Measurements from ENCODE around the gene SPDYE18.
A peak's percentile ranks its signal among the peaks of the same experiment; 100 is the strongest.
"Not testable (repeated sequence)": the region's sequence is repeated elsewhere in the genome, so short reads cannot be mapped to it uniquely, and the experiment has no call there.

Gene SPDYE18

GRCh38 chr7:77079112-77079511, 16.8 kb upstream of the SPDYE18 start:
- not testable (repeated sequence) for H3K27ac ChIP-seq (ENCODE audit: low read depth, low read length); H3K27me3 ChIP-seq (ENCODE audit: control insufficient read depth in 5 of 5, insufficient read depth in 4 of 5, low read length in 5 of 5); H3K9ac ChIP-seq (ENCODE audit: low read length in 5 of 5); H3K4me1 ChIP-seq (ENCODE audit: control insufficient read depth in 5 of 5, insufficient read depth in 5 of 5, low read length in 5 of 5); H3K4me3 ChIP-seq (ENCODE audit: low read depth in 1 of 5, low read length in 5 of 5); H3K36me3 ChIP-seq (ENCODE audit: control insufficient read depth in 5 of 5, insufficient read depth in 5 of 5, low read length in 5 of 5); H3K9me3 ChIP-seq (ENCODE audit: control insufficient read depth in 5 of 5, low read length in 5 of 5)

GRCh38 chr7:77077060-77077459, 14.7 kb upstream of the SPDYE18 start:
- H3K27ac ChIP-seq (ENCODE audit: low read depth, low read length); H3K4me1 ChIP-seq (ENCODE audit: control insufficient read depth in 5 of 5, insufficient read depth in 5 of 5, low read length in 5 of 5); H3K4me3 ChIP-seq (ENCODE audit: low read depth in 1 of 5, low read length in 5 of 5); H3K9ac ChIP-seq (ENCODE audit: low read length in 5 of 5); H3K27me3 ChIP-seq (ENCODE audit: control insufficient read depth in 5 of 5, insufficient read depth in 4 of 5, low read length in 5 of 5); H3K9me3 ChIP-seq (ENCODE audit: control insufficient read depth in 5 of 5, low read length in 5 of 5); H3K36me3 ChIP-seq (ENCODE audit: control insufficient read depth in 5 of 5, insufficient read depth in 5 of 5, low read length in 5 of 5): not testable (repeated sequence)

- not testable (repeated sequence) for H3K27ac ChIP-seq (ENCODE audit: low read depth, low read length); H3K9me3 ChIP-seq (ENCODE audit: control insufficient read depth in 5 of 5, low read length in 5 of 5); H3K9ac ChIP-seq (ENCODE audit: low read length in 5 of 5); H3K4me1 ChIP-seq (ENCODE audit: control insufficient read depth in 5 of 5, insufficient read depth in 5 of 5, low read length in 5 of 5); H3K27me3 ChIP-seq (ENCODE audit: control insufficient read depth in 5 of 5, insufficient read depth in 4 of 5, low read length in 5 of 5); H3K4me3 ChIP-seq (ENCODE audit: low read depth in 1 of 5, low read length in 5 of 5); H3K36me3 ChIP-seq (ENCODE audit: control insufficient read depth in 5 of 5, insufficient read depth in 5 of 5, low read length in 5 of 5)
Observed at GRCh38 chr7:77074786-77075396, 12.5 kb upstream of the SPDYE18 start.

- H3K9ac ChIP-seq (ENCODE audit: low read length in 5 of 5); H3K36me3 ChIP-seq (ENCODE audit: control insufficient read depth in 5 of 5, insufficient read depth in 5 of 5, low read length in 5 of 5); H3K4me1 ChIP-seq (ENCODE audit: control insufficient read depth in 5 of 5, insufficient read depth in 5 of 5, low read length in 5 of 5); H3K4me3 ChIP-seq (ENCODE audit: low read depth in 1 of 5, low read length in 5 of 5); H3K27me3 ChIP-seq (ENCODE audit: control insufficient read depth in 5 of 5, insufficient read depth in 4 of 5, low read length in 5 of 5); H3K9me3 ChIP-seq (ENCODE audit: control insufficient read depth in 5 of 5, low read length in 5 of 5); H3K27ac ChIP-seq (ENCODE audit: low read depth, low read length): not testable (repeated sequence)
Observed at GRCh38 chr7:77071108-77071507, 8.8 kb upstream of the SPDYE18 start.

GRCh38 chr7:77065869-77066268, 3.5 kb upstream of the SPDYE18 start:
- H3K36me3 ChIP-seq (ENCODE audit: control insufficient read depth in 5 of 5, insufficient read depth in 5 of 5, low read length in 5 of 5); H3K27ac ChIP-seq (ENCODE audit: low read depth, low read length); H3K27me3 ChIP-seq (ENCODE audit: control insufficient read depth in 5 of 5, insufficient read depth in 4 of 5, low read length in 5 of 5); H3K9ac ChIP-seq (ENCODE audit: low read length in 5 of 5); H3K4me3 ChIP-seq (ENCODE audit: low read depth in 1 of 5, low read length in 5 of 5); H3K4me1 ChIP-seq (ENCODE audit: control insufficient read depth in 5 of 5, insufficient read depth in 5 of 5, low read length in 5 of 5); H3K9me3 ChIP-seq (ENCODE audit: control insufficient read depth in 5 of 5, low read length in 5 of 5): not testable (repeated sequence)

- H3K4me3 ChIP-seq (ENCODE audit: low read depth in 1 of 5, low read length in 5 of 5); H3K9ac ChIP-seq (ENCODE audit: low read length in 5 of 5); H3K27ac ChIP-seq (ENCODE audit: low read depth, low read length); H3K9me3 ChIP-seq (ENCODE audit: control insufficient read depth in 5 of 5, low read length in 5 of 5); H3K36me3 ChIP-seq (ENCODE audit: control insufficient read depth in 5 of 5, insufficient read depth in 5 of 5, low read length in 5 of 5); H3K4me1 ChIP-seq (ENCODE audit: control insufficient read depth in 5 of 5, insufficient read depth in 5 of 5, low read length in 5 of 5); H3K27me3 ChIP-seq (ENCODE audit: control insufficient read depth in 5 of 5, insufficient read depth in 4 of 5, low read length in 5 of 5): not testable (repeated sequence)
Observed at GRCh38 chr7:77063732-77064131, 1.4 kb upstream of the SPDYE18 start.

GRCh38 chr7:77032261-77032660, 30.1 kb downstream of the SPDYE18 start, which contains the start of gene SPDYE17:
Gene SPDYE17 (minus strand): TSS chr7:77032361. CDS start chr7:77030570, 1,791 bp downstream.
- not testable (repeated sequence) for H3K36me3 ChIP-seq (ENCODE audit: control insufficient read depth in 5 of 5, insufficient read depth in 5 of 5, low read length in 5 of 5); H3K9me3 ChIP-seq (ENCODE audit: control insufficient read depth in 5 of 5, low read length in 5 of 5); H3K27me3 ChIP-seq (ENCODE audit: control insufficient read depth in 5 of 5, insufficient read depth in 4 of 5, low read length in 5 of 5); H3K27ac ChIP-seq (ENCODE audit: low read depth, low read length); H3K9ac ChIP-seq (ENCODE audit: low read length in 5 of 5); H3K4me3 ChIP-seq (ENCODE audit: low read depth in 1 of 5, low read length in 5 of 5); H3K4me1 ChIP-seq (ENCODE audit: control insufficient read depth in 5 of 5, insufficient read depth in 5 of 5, low read length in 5 of 5)

- not testable (repeated sequence) for H3K27ac ChIP-seq (ENCODE audit: low read depth, low read length); H3K4me3 ChIP-seq (ENCODE audit: low read depth in 1 of 5, low read length in 5 of 5); H3K4me1 ChIP-seq (ENCODE audit: control insufficient read depth in 5 of 5, insufficient read depth in 5 of 5, low read length in 5 of 5); H3K36me3 ChIP-seq (ENCODE audit: control insufficient read depth in 5 of 5, insufficient read depth in 5 of 5, low read length in 5 of 5); H3K27me3 ChIP-seq (ENCODE audit: control insufficient read depth in 5 of 5, insufficient read depth in 4 of 5, low read length in 5 of 5); H3K9ac ChIP-seq (ENCODE audit: low read length in 5 of 5); H3K9me3 ChIP-seq (ENCODE audit: control insufficient read depth in 5 of 5, low read length in 5 of 5)
Observed at GRCh38 chr7:77026349-77026748, 36.0 kb downstream of the SPDYE18 start.

GRCh38 chr7:77010074-77010680, 52.2 kb downstream of the SPDYE18 start:
- not testable (repeated sequence) for H3K9ac ChIP-seq (ENCODE audit: low read length in 5 of 5); H3K36me3 ChIP-seq (ENCODE audit: control insufficient read depth in 5 of 5, insufficient read depth in 5 of 5, low read length in 5 of 5); H3K27ac ChIP-seq (ENCODE audit: low read depth, low read length); H3K9me3 ChIP-seq (ENCODE audit: control insufficient read depth in 5 of 5, low read length in 5 of 5); H3K27me3 ChIP-seq (ENCODE audit: control insufficient read depth in 5 of 5, insufficient read depth in 4 of 5, low read length in 5 of 5); H3K4me3 ChIP-seq (ENCODE audit: low read depth in 1 of 5, low read length in 5 of 5)
- peaks cover 0 to 12% (median 6%) of the 10 kb centered on the region in 5 donors for H3K4me1 ChIP-seq (ENCODE audit: control insufficient read depth in 5 of 5, insufficient read depth in 5 of 5, low read length in 5 of 5)

GRCh38 chr7:77008000-77008399, 54.4 kb downstream of the SPDYE18 start:
- not testable (repeated sequence) for H3K9ac ChIP-seq (ENCODE audit: low read length in 5 of 5); H3K4me3 ChIP-seq (ENCODE audit: low read depth in 1 of 5, low read length in 5 of 5); H3K9me3 ChIP-seq (ENCODE audit: control insufficient read depth in 5 of 5, low read length in 5 of 5); H3K27me3 ChIP-seq (ENCODE audit: control insufficient read depth in 5 of 5, insufficient read depth in 4 of 5, low read length in 5 of 5)
- Histone ChIP-seq H3K4me1 (ENCODE audit: control insufficient read depth in 5 of 5, insufficient read depth in 5 of 5, low read length in 5 of 5) (peaks cover 0 to 12% (median 6%) of the 10 kb centered on the region in 5 donors), H3K36me3 (ENCODE audit: control insufficient read depth in 5 of 5, insufficient read depth in 5 of 5, low read length in 5 of 5) (peaks cover 0 to 10% (median 0%) of the 10 kb centered on the region in 5 donors), H3K27ac (ENCODE audit: low read depth, low read length) (peak overlapping the region; percentile 65)
